Fibroblast of lung (primary cell): Measurements from ENCODE around the gene U2AF1L4.

Experiments used
- CTCF ChIP-seq, 2 donors: IDR thresholded peaks in 1 of 2; conservative IDR thresholded peaks in 1 of 2; 1 replicate in 1 of 2; 2 replicates in 1 of 2; pipeline ENCODE4 v1.5.1; 2011 to 2012; ENCODE audit warnings: low read length in 2 of 2, control low read depth in 1 of 2, inconsistent platforms in 1 of 2, low read depth in 1 of 2, mild to moderate bottlenecking in 1 of 2
- EZH2 ChIP-seq: IDR thresholded peaks from 2 replicates; pipeline ENCODE4 v1.5.1; 2012; ENCODE audit warnings: low read length, control low read depth, mild to moderate bottlenecking; ENCODE audit errors: missing control alignments

GRCh38 chr19:35727053-35727955, 17.9 kb downstream of the U2AF1L4 start:
- TF ChIP-seq EZH2 (no peak), CTCF (conservative IDR thresholded peaks at IDR 0.05 in 1 of 2, IDR thresholded peaks at IDR 0.05 in 1 of 2; ENCODE audit: low read depth in 1 of 2, low read length in 2 of 2) (no peak)
